ENCODE data around the gene CTTNBP2.

CTTNBP2 gene

DNA sequence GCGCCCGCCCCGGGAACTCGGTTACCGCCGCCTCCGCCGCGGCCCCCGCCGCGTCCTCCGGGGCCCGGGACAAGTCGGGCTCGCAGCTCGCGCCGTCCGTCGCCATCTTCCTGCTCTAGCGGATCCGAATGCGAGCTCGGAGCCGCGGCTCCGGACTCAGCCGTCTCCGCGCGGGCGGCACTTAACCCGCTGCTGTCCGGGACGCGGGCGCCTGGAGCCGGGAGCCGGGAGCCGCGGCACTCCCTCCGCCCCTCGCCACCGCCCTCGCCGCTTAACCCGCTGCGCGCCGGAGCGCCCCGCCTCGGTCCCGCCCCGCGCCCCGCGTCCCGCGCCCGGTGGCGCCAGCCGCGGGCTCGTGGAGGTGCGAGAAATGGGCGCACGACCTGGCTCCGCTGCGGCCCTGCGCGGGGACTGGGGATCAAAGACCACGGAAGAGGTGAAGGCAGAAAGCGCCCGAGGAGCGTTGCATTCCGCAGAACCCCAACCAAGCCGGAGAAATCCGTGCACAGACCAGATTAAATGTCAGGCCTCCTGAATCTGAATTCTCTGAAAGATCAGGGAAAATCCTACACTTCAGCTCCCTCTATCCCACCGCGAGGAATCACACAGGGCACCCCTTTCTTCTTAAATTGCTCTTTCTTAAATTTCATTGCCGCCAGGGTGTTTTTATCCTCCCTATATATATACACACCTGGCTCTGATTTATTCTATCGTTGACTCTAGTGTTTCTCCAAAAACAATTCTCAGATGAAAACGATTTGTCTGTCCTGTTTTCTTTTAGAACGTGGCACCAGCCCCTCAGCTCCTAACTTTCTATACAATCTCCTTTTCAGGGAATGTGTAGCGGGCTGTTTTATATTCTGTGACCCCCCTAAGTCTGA is at the start of gene CTTNBP2:
CTTNBP2 (minus strand) TSS at position 132 of the 881 bp plus-strand sequence; CDS start at position 106, 26 bp downstream.
- peak; percentile 40 for DNase-seq (ENCODE audit: low spot score)

GRCh38 chr7:117916309-117916708 is 43.1 kb upstream of the CTTNBP2 start:
- DNase-seq (ENCODE audit: low spot score), result no peak

- DNase-seq (ENCODE audit: low spot score), result no peak
Observed at GRCh38 chr7:117912421-117912820, 39.2 kb upstream of the CTTNBP2 start.

DNA sequence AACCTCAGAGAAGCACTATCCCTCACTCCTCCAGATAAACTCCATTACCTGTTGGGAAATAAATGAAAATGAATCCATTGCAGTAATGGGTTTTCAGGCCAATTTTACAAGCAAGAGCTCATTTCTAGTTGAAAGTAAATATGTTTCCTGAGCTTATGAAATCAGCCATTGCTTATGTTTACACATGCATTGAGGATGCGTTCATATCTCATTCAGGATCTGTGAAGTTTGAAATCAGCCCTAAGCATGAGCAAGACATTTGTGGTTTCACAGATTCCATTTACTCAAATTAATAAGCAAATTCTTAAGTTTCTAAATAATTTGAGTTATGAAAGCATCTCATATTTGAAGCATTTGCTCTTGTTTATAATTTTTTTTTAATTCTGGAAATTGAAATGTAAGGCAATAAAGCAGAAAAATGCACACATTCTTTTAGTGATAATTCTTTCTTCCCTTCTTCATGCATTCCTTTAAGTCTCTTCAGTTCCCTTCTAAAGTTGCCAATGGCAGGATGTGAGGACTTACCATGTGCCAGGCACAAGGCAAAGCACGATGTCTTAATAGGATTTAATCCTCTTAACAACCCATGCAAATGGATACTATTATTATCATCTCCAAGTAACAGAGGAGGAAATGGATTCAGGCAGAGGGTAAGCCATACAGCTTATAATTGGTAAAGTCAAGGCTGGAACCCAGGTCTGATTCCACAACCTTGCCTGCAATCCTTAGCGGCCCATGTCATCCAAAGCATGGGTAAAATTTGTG is 35.0 kb upstream of the CTTNBP2 start:
- no peak for DNase-seq (ENCODE audit: low spot score)

- no peak for DNase-seq (ENCODE audit: low spot score)
Observed at GRCh38 chr7:117907049-117907640, 33.9 kb upstream of the CTTNBP2 start.

GRCh38 chr7:117902314-117902889 is 29.2 kb upstream of the CTTNBP2 start:
- no peak for DNase-seq (ENCODE audit: low spot score)

DNA sequence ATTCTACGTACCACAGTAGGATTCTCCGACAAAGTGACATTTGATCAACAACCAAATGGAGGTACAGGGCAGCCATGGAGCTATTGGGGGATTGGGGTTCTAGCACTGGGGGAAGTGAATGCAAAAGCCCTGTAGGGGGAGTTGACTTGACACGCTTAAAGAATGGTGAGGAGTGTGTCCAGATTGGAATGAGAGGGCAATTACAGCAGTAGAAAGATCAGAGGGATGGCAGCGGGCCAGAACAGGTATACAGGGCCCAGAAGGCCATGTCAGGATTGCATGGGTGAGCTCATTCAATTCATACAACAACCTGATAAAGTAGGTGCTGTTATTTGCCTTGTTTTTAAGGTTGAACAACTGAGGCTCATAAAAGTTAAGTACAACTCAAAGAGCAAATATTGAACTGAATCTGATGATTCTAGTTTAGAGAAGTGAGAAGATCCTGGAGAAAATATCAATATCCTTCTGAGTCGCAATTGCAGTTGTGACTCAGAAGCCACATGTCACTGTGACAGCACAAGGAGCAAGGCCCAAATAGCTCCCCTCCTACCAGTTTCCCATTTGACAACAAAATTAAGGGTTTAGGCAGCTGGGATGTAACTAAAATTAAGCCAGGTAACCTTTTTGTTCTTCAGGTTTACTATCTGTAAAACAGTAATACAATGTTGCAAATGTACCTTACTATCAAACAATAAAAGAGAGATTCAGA is 28.0 kb upstream of the CTTNBP2 start:
- DNase-seq (ENCODE audit: low spot score), result no peak

GRCh38 chr7:117896339-117896738 is 23.1 kb upstream of the CTTNBP2 start:
- DNase-seq (ENCODE audit: low spot score), result no peak

- DNase-seq (ENCODE audit: low spot score), result no peak
Observed at GRCh38 chr7:117895276-117895675, 22.0 kb upstream of the CTTNBP2 start.

DNA sequence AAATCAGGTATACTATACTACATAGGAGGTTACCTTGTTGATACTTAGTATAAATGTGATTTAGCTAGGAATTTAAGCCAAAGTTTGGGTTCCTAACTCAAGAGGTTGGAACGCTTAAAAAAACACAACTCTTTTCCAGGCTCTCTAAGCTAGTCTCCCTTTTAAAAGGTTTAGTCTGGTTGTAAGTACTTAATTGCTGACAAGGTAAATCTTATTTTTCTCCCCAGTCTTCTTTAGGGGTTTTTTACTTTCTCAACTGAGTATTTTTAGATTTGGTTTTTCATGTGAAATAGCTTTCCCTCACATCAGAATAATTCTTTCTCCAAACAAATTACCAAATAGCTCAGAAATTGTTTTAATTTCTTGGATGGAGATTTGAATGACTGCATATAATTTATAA is 20.8 kb upstream of the CTTNBP2 start:
- no peak for DNase-seq (ENCODE audit: low spot score)

DNA sequence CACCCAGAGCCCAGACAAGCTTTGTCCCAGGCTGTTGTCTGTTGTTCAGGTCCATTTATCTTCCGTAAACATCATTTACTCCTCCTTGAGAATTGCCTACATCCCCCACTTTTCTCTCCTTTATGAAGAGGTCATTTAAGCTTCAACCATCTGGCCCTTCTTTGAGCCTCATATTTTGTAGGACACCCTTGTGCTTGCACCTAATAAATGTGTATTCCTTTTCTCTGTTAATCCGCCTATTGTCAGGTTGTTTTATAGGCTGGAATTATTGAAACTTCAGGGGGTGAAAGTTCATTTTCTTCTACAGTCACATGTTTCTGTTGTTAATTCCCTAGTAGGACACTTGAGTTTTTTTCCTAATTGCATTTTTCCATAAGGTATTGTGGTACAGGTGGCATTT is 19.6 kb upstream of the CTTNBP2 start:
- no peak for DNase-seq (ENCODE audit: low spot score)

- no peak for DNase-seq (ENCODE audit: low spot score)
Observed at GRCh38 chr7:117889611-117890010, 16.4 kb upstream of the CTTNBP2 start.

DNA sequence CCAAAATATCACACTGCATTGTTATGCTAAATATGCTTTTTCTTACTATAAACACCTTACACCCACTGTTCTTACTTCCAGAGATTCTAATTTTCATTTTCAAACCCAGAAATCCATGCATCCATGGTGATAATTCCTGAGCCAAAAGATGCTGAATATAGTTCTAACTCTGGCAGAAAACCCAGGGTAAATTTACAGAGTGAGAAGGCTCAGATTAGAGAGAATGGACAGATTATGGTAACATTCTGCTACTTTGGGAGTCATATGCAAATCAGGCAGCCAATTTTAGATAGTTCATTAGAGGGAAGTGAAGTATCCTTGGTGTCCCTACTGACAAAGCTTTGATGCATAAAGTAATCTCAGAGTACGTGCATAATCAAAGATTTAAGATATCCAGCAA is 15.4 kb upstream of the CTTNBP2 start:
- no peak for DNase-seq (ENCODE audit: low spot score)

DNA sequence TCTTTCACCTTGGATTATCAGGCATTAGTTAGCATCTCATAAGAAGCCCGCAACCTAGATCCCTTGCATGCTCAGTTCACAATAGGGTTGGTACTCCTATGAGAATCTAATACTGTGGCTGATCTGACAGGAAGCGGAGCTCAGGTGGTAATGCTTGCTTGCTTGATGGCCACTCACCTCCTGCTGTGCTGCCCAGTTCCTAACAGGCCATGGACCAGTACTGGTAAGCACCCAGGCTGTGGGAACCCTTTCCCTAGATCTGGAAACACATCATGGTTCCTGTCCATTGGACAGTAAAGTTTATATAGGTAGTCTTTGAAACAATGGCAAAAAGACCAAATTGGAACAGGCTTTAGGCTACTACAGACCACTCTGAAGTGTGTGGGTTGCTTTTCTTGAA is 9.4 kb upstream of the CTTNBP2 start:
- no peak for DNase-seq (ENCODE audit: low spot score)

DNA sequence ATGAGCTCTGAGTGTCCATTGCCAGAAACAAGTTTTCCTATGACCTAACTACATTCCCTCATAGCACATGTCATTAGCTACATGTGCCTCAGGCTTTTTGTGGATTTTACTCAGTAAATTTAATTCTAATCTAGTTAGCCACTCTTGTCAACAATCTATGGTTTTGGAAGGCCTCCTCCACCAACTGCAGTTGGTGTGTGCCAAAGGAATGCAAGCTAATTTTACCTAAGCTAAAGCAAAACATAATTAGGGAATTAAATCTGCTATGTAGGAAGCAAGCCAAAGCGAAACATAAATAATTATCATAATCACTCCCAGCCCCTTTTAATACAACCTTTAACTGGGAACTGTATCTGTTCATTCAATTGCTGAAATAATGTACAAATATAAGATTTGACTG is 3.5 kb upstream of the CTTNBP2 start:
- DNase-seq (ENCODE audit: low spot score), result no peak

- DNase-seq (ENCODE audit: low spot score), result no peak
Observed at GRCh38 chr7:117875566-117875965, 2.3 kb upstream of the CTTNBP2 start.

- no peak for DNase-seq (ENCODE audit: low spot score)
Observed at GRCh38 chr7:117874191-117874700, 1.0 kb upstream of the CTTNBP2 start.

- peak; percentile 38 for DNase-seq (ENCODE audit: low spot score)
Observed at GRCh38 chr7:117872561-117873309, 506 bp downstream of the CTTNBP2 start.

DNA sequence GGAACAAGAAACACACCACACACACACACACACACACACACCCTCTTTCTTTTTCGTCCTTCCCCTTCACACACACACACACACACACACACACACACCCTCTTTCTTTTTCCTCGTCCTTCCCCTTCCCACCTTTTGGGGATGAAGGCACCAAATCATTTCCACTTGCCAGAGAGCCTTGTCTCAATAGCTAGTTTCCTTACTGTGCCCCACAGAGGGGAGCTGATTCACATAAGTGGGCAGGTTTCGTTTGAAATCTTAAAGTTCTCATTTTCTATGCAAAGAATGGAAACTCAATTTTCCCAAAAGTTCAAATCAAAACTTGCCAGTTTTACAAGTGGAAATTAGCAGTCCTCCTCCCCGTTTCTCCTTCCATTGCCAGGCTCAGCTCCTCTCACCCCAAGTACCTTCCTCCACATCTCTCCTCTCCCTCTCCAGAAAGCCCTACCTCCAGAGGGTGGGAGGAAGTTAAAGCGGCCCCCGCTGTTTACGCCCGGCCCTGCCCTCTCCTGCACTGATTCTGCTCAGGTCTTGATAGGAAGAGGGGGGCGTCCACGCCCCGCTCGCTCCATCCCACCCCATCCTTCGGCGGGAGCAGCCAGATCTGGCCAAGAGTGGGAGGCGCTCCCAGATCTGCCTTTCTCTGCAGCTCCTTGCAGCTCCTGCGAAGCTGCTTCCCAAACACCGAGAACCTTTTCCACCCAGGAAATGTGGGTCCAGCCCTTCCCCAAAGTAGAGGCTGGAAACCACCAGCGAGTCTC is 1.3 kb downstream of the CTTNBP2 start:
- no peak for DNase-seq (ENCODE audit: low spot score)

GRCh38 chr7:117871401-117871777 is 1.9 kb downstream of the CTTNBP2 start:
- DNase-seq (ENCODE audit: low spot score), result no peak

Data from HuH-7.5 (cell line).